Measurements from ENCODE around the gene FXYD5. TPM values are rescaled to one million over a fixed set of nuclear protein-coding genes. Genes with fewer than 3 reads are reported as not detected.
A peak's percentile ranks its signal among the peaks of the same experiment; 100 is the strongest.

The FXYD5 gene
- total and polyA plus RNA-seq, 10 of the 15 experiments (the other 5 are each of a cell fraction or from before 2014, with no cell fraction given): 30.0 to 159 (median 93.9) TPM

- in situ Hi-C loops (cut with MboI) (no loop called here), intact Hi-C loops (cut with micrococcal nuclease; ENCODE audit: unreplicated experiment) (no loop called here)
- ChIA-PET POLR2A (no interaction called here), RAD21 (ENCODE audit: unreplicated experiment) (no interaction called here), CTCF (interaction anchor here (0.6 to 1.5 kb wide), 2 partner anchors 15 to 56 kb away, joined by 3 to 5 read pairs; no protein-coding TSS in a partner anchor), SMC1A (ENCODE audit: uncharacterized antibody, unreplicated experiment) (interaction anchor here (1.2 kb wide), 1 partner anchor 54 kb away, joined by 3 read pairs; no protein-coding TSS in a partner anchor)
- Histone ChIP-seq H3K4me1 (ENCODE audit: control insufficient read depth, insufficient read depth, low read length) (peaks cover 18% of the 10 kb centered on the region), H3K27ac (ENCODE audit: control insufficient read depth, insufficient read depth) (no peak overlapping the region), H3K27me3 (replicated peaks in 1 of 2; ENCODE audit: control insufficient read depth in 2 of 2, insufficient read depth in 2 of 2, low read length in 1 of 2) (no peaks in the 10 kb centered on the region), H3K9ac (ENCODE audit: control insufficient read depth, insufficient read depth, low read length) (no peak overlapping the region), H3K4me2 (ENCODE audit: control insufficient read depth, insufficient read depth) (no peak overlapping the region), H3K9me3 (replicated peaks; ENCODE audit: control insufficient read depth, insufficient read depth, low read length) (no peaks in the 10 kb centered on the region), H4K20me1 (ENCODE audit: control insufficient read depth, insufficient read depth) (no peaks in the 10 kb centered on the region), H3K36me3 (ENCODE audit: control insufficient read depth in 2 of 2, insufficient read depth in 2 of 2, low read length in 1 of 2) (no peaks in the 10 kb centered on the region), H3K79me2 (ENCODE audit: control insufficient read depth, insufficient read depth, low read length) (no peaks in the 10 kb centered on the region), H2AFZ (ENCODE audit: control insufficient read depth, low read depth, low read length) (no peak overlapping the region), H3K4me3 (no peak overlapping the region)
- ATAC-seq: no peak
- TF ChIP-seq IKZF2 (IDR thresholded peaks at IDR 0.05) (no peak), ZNF687 (IDR thresholded peaks at IDR 0.05) (0 out of 2 replicates have a peak, but pooled peaks have one; percentile 3)
- DNase-seq (ENCODE audit: low read depth, low spot score): no peak
- no TSS peak for BruUV-seq (replicated peaks)
- WGBS (ENCODE audit: insufficient coverage, insufficient replicate concordance, low lambda C conversion rate, missing lambda C conversion rate): 32% methylated on average over 7 of the region's 7 CpGs
- FAIRE-seq: no peak
Observed at GRCh38 chr19:35120898-35121297, 33.6 kb upstream of the FXYD5 start.

Data from GM12878 (cell line).